HG02970 (cell line): ENCODE data around the gene PRKCE.
A peak's percentile ranks its signal among the peaks of the same experiment; 100 is the strongest.
"Not testable (repeated sequence)": the region's sequence is repeated elsewhere in the genome, so short reads cannot be mapped to it uniquely, and the experiment has no call there.

Experiments used
- ATAC-seq: cut with Tn5 transposase; IDR thresholded peaks from one replicate; pipeline ENCODE4 v1.9.1; 2021; ENCODE audit warnings: mild to moderate bottlenecking, moderate library complexity, moderate number of reproducible peaks; ENCODE audit not compliant: unreplicated experiment, low FRiP score

PRKCE gene

DNA sequence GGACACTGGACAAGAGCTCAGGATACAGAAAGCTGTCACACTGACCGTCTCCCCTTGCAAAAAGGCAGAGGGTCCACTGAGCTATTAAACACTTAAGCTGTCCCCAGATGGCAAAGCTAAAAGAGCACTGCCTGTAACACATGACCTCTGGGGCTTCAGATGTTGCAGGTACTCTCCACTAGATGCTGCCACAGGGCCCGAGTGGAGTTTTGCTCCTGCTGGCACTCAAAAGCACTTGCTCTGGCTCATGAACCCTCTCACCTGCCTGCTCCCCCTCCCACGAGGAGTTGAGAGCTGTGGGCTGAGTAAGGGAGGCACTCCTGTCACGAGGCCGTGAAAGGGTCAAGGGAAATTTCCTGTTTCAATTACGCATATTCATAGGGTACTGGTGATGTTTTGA lies 227.9 kb downstream of the PRKCE start:
- ATAC-seq: no peak

DNA sequence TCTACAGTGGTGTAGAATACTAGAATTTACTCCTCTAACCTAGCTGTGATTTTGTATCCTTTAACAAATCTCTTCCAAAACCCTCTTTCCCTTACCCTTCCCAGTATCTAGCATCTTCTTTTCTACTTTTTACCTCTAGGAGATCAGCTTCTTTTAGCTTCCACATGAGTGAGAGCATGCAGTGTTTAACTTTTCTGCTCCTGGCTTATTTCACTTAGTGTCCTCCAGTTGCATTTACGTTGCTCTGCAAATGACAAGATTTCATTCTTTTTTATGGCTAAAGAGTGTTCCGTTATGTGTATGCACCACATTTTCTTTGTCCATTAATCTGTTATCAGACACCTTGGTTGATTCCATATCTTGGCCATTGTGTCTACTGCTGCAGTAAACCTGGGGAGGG lies 228.5 kb downstream of the PRKCE start:
- no peak for ATAC-seq

- no peak for ATAC-seq
Measured at GRCh38 chr2:45881970-45882581, 230.6 kb downstream of the PRKCE start.

DNA sequence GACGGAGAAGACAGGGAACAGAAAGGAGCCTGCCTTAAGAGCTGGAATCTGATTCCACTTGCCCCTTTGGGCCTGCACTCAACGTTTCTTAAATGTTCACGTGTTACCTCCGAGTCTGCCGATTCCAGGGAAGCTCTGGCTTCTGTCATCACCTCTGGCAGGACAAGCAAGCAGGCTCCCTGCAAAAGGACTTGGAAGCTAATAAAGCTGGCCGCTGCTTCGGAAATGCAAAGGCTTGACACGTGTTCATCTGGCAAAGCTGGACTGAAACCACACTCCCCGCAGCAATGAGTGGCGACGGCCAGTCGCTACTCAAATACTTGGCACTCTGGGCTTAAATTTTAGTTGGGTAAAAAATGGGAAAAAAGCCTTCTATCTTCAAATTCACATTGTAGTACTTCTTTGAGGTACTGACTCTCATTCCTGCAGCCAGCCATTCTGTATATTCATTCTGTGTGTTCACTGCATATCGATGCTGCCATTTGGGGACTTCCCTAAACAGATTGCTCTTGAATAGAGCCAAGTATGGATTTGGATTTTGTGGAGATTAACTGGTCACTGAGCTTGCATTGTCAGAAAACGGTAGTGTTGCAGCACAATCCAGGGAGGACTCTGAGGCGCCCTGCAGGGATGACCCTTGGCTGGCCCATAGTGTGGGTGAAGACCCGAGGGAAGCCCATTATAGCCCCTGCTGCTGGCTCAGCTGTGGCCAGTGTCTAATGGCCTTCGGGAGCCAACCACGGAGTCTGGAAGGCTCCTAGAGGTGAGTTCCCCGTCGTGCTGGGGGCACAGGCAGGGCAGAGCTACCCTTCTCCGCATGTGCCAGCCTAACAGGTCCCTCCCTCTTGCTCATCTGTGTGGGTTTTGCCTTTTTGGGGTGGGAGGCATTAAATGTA lies 231.5 kb downstream of the PRKCE start:
- no peak for ATAC-seq

DNA sequence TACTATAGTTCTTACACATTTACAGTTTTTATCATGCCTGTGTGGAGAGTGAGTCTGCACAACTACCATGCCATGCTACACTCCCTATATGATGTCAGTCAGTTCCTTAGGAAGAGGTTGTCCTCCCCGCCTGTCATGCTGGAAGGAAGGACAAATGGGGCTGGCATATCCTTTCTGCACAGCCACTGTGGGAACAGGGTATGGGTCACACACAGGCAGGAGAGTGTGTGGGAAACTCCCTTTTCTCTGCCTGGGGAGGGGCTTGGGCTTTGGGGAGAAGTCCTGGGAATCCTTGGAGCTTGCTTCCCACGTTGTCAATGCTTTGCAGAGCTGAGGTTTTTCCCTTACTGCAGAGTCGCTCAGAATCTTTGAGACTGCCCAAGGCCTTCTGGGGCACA lies 232.1 kb downstream of the PRKCE start:
- ATAC-seq: no peak

DNA sequence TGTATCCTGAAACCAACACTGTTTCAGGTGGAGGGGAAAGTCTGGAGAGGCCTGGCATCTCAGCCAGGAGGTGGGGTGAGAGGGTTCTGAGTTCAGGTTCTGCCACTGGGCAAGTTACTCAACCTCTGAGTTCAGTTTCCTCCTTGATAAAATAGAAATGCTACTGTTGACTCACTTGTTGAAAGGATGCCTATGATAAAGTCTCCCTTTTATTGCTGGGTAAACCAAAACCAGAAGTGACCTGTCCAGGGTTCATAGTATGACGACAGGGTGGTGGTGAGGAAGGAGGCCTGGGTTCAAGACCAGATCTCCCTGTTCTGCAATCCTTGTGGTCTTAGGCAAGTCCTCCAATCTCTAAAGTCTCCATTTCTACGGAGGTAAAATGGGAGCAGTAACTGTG lies 232.7 kb downstream of the PRKCE start:
- ATAC-seq: no peak

DNA sequence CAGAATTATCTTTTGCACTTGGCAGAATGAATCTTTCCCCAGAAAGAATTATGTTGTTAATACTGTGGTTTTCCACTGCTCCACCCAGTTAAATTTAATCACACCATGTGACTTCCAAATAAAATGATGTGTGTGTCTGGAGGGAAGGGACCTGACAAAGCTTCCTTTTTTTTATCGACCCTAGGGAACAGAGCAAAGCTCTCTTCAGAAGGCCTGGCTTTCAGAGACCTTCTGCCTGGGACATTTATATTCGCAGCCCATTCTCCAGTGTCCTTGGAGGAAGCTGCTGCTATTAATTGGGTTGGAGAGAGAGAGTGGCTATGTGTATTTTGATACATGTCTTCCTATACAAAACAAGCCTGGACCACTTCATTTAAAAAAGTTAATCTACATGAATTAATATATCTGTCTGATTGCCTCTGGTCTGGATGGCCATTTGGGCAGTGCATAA lies 233.7 kb downstream of the PRKCE start:
- ATAC-seq: no peak

- no peak for ATAC-seq
Measured at GRCh38 chr2:45886171-45886663, 234.7 kb downstream of the PRKCE start.

- no peak for ATAC-seq
Measured at GRCh38 chr2:45888167-45888566, 236.7 kb downstream of the PRKCE start.

- ATAC-seq: no peak
Measured at GRCh38 chr2:45888641-45889040, 237.2 kb downstream of the PRKCE start.

DNA sequence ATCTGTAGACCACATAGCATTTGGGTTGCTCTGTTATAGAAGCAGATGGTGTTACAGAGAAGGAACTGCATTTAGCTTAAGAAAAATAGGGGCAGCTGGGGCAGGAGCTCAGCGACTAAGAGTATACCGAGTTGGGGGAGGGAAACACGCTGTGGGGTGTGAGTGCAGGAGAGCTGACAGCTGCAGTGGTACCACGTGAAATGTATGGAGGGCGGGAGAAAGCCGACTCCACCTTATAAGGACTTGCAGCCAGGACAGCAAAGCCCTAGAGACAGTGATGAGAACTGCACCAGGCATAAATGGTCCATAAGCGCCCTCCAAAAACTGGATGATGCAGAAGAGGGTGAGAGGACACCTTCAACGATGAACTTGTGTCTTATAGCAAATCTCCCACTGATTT lies 237.6 kb downstream of the PRKCE start:
- ATAC-seq: peak; percentile 69

DNA sequence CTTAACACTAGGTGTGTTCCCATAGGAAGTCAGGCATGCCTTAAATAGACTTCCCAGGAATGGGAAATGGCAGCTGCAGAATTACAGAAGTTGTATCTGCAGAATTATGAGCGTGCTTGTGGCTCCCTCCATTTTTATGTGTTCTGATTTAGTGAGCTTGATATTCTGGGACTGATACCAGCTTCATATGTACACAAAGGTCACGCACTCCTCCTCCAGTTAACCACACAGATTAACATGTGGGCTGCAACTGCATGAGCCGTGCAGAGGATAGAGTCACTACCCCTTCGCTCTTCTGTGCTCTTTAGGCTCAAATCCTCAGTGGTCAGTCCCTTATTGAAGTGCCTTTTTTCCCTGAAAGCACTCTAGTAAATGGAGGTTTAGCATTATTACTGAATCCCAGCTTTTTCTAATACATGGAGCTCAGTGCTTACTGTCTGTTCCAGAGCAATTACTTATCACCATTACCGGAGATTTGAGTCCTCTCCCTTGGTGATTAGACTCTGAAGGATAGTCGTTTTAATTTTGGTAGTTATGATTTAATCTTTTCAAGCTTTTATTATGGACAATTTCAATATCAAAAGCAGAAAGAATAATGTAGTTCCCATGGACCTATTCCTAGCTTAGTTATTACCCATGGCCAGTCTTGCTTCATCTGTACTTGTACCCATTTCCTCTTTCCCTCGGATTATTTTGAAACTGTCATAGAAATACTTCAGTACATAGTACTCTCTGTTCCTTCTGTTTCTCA lies 238.3 kb downstream of the PRKCE start:
- ATAC-seq: no peak

GRCh38 chr2:45890371-45890646 lies 238.8 kb downstream of the PRKCE start:
- not testable (repeated sequence) for ATAC-seq

DNA sequence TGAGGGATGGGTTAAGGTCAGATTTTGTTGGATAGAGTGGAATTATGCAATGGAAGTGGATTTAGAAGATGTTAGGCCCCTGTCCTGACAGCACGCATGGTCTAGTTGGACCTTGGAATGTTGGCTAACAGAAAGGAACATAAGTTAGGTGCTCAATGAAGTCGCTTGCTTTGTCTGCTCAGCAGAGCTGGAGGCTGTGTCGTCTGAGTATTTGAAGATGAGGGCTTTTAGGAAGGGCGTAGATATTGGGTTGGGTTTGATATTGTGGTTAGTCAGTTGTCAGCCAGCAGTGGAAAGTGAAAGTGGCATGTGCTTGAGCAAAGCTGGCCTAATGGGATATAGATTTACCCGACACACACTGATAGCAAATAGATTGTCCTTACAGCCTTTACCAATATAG lies 239.3 kb downstream of the PRKCE start:
- no peak for ATAC-seq

DNA sequence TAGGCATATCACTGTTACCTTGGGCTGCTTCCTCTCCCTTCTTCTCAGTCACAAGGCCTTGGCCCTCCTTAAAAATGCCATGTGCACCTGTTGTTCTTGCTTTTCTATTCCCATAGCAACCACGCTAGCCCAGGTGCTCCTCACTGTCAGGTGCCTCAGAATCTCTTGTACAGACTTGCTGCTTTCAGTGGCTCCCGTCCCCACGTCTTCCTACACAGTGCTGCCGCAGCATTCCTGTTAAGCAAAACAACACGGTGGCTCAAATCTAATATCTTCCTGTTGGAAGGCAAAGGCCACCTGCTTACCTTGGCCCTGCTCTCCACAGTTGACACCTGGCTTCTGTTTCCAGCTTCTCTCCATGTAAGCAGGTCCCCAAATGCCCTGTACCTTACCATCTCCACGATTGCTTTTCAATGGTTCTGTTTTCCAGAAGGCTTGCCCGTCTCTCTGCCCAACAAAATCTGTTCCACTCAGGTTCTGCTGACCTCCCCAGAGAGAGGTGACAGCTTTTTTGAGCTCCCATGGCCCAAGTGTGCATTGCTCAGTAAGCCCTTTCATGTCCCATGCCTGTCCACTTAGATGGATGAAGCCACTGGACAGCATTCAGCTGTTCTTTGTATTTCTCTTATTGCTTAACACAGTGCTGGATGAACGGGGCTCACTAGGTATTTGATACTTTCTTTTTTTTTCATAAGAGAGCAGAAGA lies 240.4 kb downstream of the PRKCE start:
- ATAC-seq: no peak

DNA sequence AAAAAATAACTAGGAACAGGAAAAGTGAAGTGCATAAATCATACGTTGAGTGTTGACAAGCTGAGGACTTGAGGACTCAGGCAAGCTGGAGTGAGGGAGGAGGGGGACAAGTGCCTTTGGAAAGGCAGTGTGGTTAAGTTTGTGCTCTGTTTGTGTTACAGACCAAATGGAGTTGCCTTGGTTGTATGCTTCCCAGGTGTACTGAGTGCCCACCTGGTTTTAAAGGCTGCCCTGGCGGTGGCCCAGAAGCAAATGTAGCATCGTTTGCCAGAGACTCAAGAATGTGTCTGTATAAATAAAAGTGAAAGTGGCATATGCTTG lies 240.9 kb downstream of the PRKCE start:
- no peak for ATAC-seq

DNA sequence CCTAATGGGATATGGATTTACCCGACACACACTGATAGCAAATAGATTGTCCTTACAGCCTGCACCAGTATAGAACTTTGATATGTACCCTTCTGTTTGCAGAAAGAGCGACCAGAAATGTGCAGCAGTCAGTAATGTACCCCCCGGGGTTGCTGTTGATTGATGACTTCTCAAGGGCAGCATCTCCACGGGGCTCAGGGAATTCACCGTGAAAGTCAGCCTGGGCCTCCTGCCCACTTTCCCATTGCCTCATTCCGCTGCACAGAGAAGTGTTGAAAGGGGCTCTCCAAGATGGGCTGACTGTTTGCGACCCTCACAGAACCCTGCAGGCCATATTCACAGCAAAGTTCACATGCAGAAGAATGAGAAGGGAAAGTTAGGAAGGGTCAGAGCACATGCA lies 241.3 kb downstream of the PRKCE start:
- ATAC-seq: no peak

- no peak for ATAC-seq
Measured at GRCh38 chr2:45894211-45894610, 242.7 kb downstream of the PRKCE start.

DNA sequence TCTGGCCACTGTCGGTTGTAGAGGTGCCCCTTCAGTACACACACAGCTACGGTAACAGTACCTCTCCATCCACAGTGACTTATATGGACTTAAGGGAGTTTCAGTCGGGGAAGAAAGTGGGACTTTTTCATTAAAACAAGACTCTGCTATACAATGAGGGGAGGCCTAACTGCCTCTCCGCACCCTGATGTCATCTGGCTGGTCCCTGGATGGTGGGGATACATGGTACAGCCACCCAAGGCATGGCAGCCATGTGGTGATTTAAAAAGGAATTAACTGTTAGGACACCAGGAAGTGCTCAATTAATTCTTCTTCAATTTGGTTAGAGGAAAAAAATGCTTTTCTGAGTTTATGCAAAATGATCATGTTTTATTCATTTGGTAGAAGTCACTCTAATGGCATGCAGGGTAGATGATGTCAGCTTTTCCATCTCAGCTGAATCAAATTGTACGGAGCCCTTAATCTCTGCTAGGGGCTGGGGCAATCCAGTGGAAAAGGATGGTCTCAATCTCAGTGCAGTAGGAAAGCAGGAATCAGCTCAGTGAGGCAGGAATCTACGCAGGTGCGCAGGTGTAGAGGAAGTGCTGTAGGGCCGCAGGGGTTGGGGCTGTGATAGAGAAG lies 243.9 kb downstream of the PRKCE start:
- no peak for ATAC-seq

GRCh38 chr2:45896311-45896710 lies 244.8 kb downstream of the PRKCE start:
- no peak for ATAC-seq
